ENCODE data around the gene SNX8. TPM values are rescaled to one million over a fixed set of nuclear protein-coding genes. Genes with fewer than 3 reads are reported as not detected.
A peak's percentile ranks its signal among the peaks of the same experiment; 100 is the strongest.

SNX8 gene
- total and polyA plus RNA-seq, 2 of the 13 experiments (the other 11 are each of a cell fraction or from before 2014, with no cell fraction given) = 20.6 to 45.2 TPM

GRCh38 chr7:2321020-2321419 lies 6.8 kb upstream of the SNX8 start:
- H4K20me1 ChIP-seq (ENCODE audit: insufficient read depth, low read length) = no peaks in the 10 kb centered on the region
- DNase-seq (ENCODE audit: low spot score) (peak; percentile 20), ATAC-seq (peak; percentile 78), FAIRE-seq (no peak)
- 51% methylated on average over 11 of the region's 11 CpGs for WGBS (ENCODE audit: low lambda C conversion rate)
- intact Hi-C loops (cut with micrococcal nuclease; ENCODE audit: unreplicated experiment) = no loop called here
- no peak overlapping the region for H3K4me3 ChIP-seq (replicated peaks in 1 of 3; ENCODE audit: insufficient read depth in 1 of 3, low read depth in 2 of 3, low read length in 3 of 3)
- TF ChIP-seq ZNF816 (CRISPR knock-in tag; IDR thresholded peaks at IDR 0.05; ENCODE audit: borderline replicate concordance) = no peak
- TF ChIP-seq BCL6 (CRISPR knock-in tag; IDR thresholded peaks at IDR 0.05) = no peak
- peak; percentile 29 for TF ChIP-seq TEAD3 (CRISPR knock-in tag; optimal IDR thresholded peaks at IDR 0.05; ENCODE audit: borderline replicate concordance)
- TF ChIP-seq E2F1 (CRISPR knock-in tag; IDR thresholded peaks at IDR 0.05) = no peak
- peak; percentile 25; the same call in 1 of the 2 replicates for TF ChIP-seq CTCF (CRISPR knock-in tag; IDR thresholded peaks at IDR 0.05)
- no peaks in the 10 kb centered on the region for H3K36me3 ChIP-seq (replicated peaks in 1 of 2; ENCODE audit: control insufficient read depth in 1 of 2, insufficient read depth in 2 of 2, low read length in 2 of 2)
- H3K27ac ChIP-seq (ENCODE audit: extremely low read length, insufficient read depth, low read length) = no peak overlapping the region
- no peaks in the 10 kb centered on the region for H3K27me3 ChIP-seq (ENCODE audit: control insufficient read depth in 1 of 2, insufficient read depth in 2 of 2, low read length in 2 of 2)
- peak overlapping the region; percentile 55; the same call in 1 of the 2 replicates for H3K4me2 ChIP-seq (ENCODE audit: low read depth, low read length)
- H3K9ac ChIP-seq (ENCODE audit: insufficient read depth, low read depth, low read length) = no peak overlapping the region
- in situ Hi-C loops (cut with HindIII; ENCODE audit: extremely low pct_ligation_motif_present, low pct_unique_long_range_greater_than_20kb) = no loop called here
- CTCF ChIA-PET (ENCODE audit: low intra/inter-chr PET ratio, low total read pairs) = no interaction called here
- no peaks in the 10 kb centered on the region for H3K79me2 ChIP-seq (ENCODE audit: insufficient read depth, low read length)
- no TSS peak for BruUV-seq (replicated peaks)
- H3K9me3 ChIP-seq (ENCODE audit: low read length) = no peaks in the 10 kb centered on the region
- POLR2A ChIA-PET = no interaction called here
- no peak overlapping the region for H2AFZ ChIP-seq (ENCODE audit: low read length)
- H3K4me1 ChIP-seq (ENCODE audit: insufficient read depth, low read length) = no peaks in the 10 kb centered on the region

Data from HepG2 (cell line).